ENCODE results near the gene DUSP12. TPM values are rescaled to one million over a fixed set of nuclear protein-coding genes. Genes with fewer than 3 reads are reported as not detected.

Gene DUSP12
- total RNA-seq, 1 experiment from 2014 or later, result 38.7 TPM

- in situ Hi-C loops (cut with HindIII; ENCODE audit: low pct_unique_long_range_greater_than_20kb, low sequenced_read_pairs), result no loop called here
- DNase-seq (ENCODE audit: low read depth, low spot score), result peak; percentile 22
These were observed 37.8 kb downstream of the DUSP12 start for GRCh38 chr1:161787355-161787754.

GRCh38 chr1:161790587-161791317 lies 41.2 kb downstream of the DUSP12 start:
- in situ Hi-C loops (cut with HindIII; ENCODE audit: low pct_unique_long_range_greater_than_20kb, low sequenced_read_pairs), result no loop called here

GRCh38 chr1:161791904-161792655 lies 42.5 kb downstream of the DUSP12 start:
- in situ Hi-C loops (cut with HindIII; ENCODE audit: low pct_unique_long_range_greater_than_20kb, low sequenced_read_pairs), result no loop called here
- DNase-seq (ENCODE audit: low read depth, low spot score), result no peak

More at GRCh38 chr1:161790587-161791317, 41.2 kb downstream of the DUSP12 start:
- DNase-seq (ENCODE audit: low read depth, low spot score), result no peak

GRCh38 chr1:161792740-161793139 lies 43.2 kb downstream of the DUSP12 start:
- DNase-seq (ENCODE audit: low read depth, low spot score), result peak; percentile 80
- in situ Hi-C loops (cut with HindIII; ENCODE audit: low pct_unique_long_range_greater_than_20kb, low sequenced_read_pairs), result no loop called here

- no peak for DNase-seq (ENCODE audit: low read depth, low spot score)
- in situ Hi-C loops (cut with HindIII; ENCODE audit: low pct_unique_long_range_greater_than_20kb, low sequenced_read_pairs), result no loop called here
These were observed 50.2 kb downstream of the DUSP12 start for GRCh38 chr1:161799792-161800191.

- in situ Hi-C loops (cut with HindIII; ENCODE audit: low pct_unique_long_range_greater_than_20kb, low sequenced_read_pairs), result no loop called here
- no peak for DNase-seq (ENCODE audit: low read depth, low spot score)
These were observed 52.4 kb downstream of the DUSP12 start for GRCh38 chr1:161801955-161802354.

- in situ Hi-C loops (cut with HindIII; ENCODE audit: low pct_unique_long_range_greater_than_20kb, low sequenced_read_pairs), result no loop called here
- DNase-seq (ENCODE audit: low read depth, low spot score), result no peak
These were observed 53.6 kb downstream of the DUSP12 start for GRCh38 chr1:161803181-161803580.

GRCh38 chr1:161805399-161806197 lies 56.0 kb downstream of the DUSP12 start:
- no peak for DNase-seq (ENCODE audit: low read depth, low spot score)
- in situ Hi-C loops (cut with HindIII; ENCODE audit: low pct_unique_long_range_greater_than_20kb, low sequenced_read_pairs), result no loop called here

Small RNAs within 50 kb of the gene (small RNA-seq; reads per million reads assigned to genes)
- 0 reads per million in 2 experiments for gene RN7SL466P

Other genes with a start within 250 kb of the DUSP12 start
- gene FCGR2A, start 244.3 kb upstream of the DUSP12 start, total RNA-seq (2014; rRNA removed; shearing (Covaris generic)), result 57.4 and 59.7 TPM in 2 replicates
- 4.2 and 4.8 TPM in 2 replicates for gene HSPA6, start 225.2 kb upstream of the DUSP12 start, total RNA-seq (2014; rRNA removed; shearing (Covaris generic))
- not detected in 2 replicates for gene FCGR3A, start 200.0 kb upstream of the DUSP12 start, total RNA-seq (2014; rRNA removed; shearing (Covaris generic))
- gene FCGR3B, start 118.6 kb upstream of the DUSP12 start, total RNA-seq (2014; rRNA removed; shearing (Covaris generic)), result not detected in 2 replicates
- gene FCGR2B, start 86.6 kb upstream of the DUSP12 start, total RNA-seq (2014; rRNA removed; shearing (Covaris generic)), result 1.1 and 1.3 TPM in 2 replicates
- 359 and 397 TPM in 2 replicates for gene FCRLA, start 42.6 kb upstream of the DUSP12 start, total RNA-seq (2014; rRNA removed; shearing (Covaris generic))
- gene FCRLB, start 28.2 kb upstream of the DUSP12 start, total RNA-seq (2014; rRNA removed; shearing (Covaris generic)), result 6.0 and 7.3 TPM in 2 replicates
- 35.2 and 38.8 TPM in 2 replicates for gene ATF6, start 16.5 kb downstream of the DUSP12 start, total RNA-seq (2014; rRNA removed; shearing (Covaris generic))

Measured in SK-MEL-5 (cell line).